ENCODE data around the gene SEMA6A. TPM values are rescaled to one million over a fixed set of nuclear protein-coding genes. Genes with fewer than 3 reads are reported as not detected.

The SEMA6A gene
- total and polyA plus RNA-seq, 7 donors: 1.1 to 7.6 (median 3.1) TPM

DNA sequence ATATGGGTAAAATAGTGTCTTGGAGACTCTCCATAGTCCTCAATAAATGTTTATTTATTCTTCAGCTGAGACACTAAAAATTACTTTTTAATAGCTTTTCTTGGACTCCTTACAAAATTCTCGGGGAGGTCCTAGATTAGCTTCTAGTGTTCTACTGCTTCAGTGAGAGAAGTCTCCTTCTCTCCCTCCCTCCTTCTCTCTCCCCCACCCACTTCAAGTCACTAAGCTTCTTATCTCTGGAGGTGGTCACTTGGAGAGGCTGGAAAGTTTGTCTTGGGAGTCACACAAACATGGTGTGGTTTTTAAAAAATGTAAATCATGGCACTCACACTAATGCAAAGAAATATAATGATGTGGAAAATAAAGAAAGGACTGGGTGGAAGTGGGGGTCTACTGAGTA is 64.1 kb downstream of the SEMA6A start:
- WGBS, 3 donors: 20 to 47% (median 32%) methylated on average over 1 of the region's 1 CpG

DNA sequence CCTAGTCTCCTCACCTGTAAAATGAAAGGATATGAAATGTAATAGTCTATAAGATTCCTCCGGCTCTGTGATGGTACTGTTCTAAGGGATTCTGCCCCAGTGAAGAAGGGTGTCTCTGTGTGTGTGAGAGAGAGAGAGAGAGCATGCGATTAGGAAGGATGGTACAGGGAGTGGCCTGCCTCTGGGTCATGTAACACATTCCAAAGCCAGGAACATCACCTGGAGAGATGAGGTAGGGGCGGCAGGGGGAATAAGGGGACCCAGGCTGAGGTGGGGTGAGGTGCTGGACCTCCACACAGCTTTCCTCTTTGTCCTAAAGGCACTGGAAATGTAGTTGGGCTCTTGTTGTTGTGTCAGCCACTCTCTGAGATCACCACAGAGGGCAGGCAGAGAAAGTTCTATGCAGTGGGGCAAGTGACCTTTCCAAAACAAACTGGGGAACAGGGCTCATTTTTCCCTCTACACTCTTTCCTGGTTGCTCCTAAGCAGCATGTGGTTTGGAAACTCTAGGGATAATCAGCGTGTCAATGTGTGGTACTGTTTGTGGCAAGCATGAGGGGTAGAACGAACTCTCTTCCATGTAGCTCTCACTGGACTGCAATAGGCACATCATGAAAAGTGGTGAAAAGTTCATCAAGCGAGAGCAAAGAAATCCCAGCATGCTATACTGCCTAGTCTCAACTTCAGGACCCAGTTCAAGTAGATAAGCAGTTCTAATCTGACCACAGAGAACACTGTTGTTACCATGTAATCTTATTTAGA is 65.0 kb downstream of the SEMA6A start:
- DNase-seq: no peak
- Histone ChIP-seq H3K27ac (no peak overlapping the region), H3K4me3 (no peak overlapping the region), H3K36me3 (ENCODE audit: insufficient read depth in 1 of 2, low read depth in 1 of 2) (no peaks in the 10 kb centered on the region), H3K9me3 (no peaks in the 10 kb centered on the region), H3K4me1 (peaks cover 6% of the 10 kb centered on the region), H3K27me3 (ENCODE audit: insufficient read depth in 3 of 3, low read length in 2 of 3) (no peaks in the 10 kb centered on the region)
- TF ChIP-seq, protein P1, sequence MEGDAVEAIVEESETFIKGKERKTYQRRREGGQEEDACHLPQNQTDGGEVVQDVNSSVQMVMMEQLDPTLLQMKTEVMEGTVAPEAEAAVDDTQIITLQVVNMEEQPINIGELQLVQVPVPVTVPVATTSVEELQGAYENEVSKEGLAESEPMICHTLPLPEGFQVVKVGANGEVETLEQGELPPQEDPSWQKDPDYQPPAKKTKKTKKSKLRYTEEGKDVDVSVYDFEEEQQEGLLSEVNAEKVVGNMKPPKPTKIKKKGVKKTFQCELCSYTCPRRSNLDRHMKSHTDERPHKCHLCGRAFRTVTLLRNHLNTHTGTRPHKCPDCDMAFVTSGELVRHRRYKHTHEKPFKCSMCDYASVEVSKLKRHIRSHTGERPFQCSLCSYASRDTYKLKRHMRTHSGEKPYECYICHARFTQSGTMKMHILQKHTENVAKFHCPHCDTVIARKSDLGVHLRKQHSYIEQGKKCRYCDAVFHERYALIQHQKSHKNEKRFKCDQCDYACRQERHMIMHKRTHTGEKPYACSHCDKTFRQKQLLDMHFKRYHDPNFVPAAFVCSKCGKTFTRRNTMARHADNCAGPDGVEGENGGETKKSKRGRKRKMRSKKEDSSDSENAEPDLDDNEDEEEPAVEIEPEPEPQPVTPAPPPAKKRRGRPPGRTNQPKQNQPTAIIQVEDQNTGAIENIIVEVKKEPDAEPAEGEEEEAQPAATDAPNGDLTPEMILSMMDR (IDR thresholded peaks at IDR 0.05): no peak
- 74 to 85% (median 77%) methylated on average over 6 of the region's 6 CpGs for WGBS, 3 donors
- ATAC-seq: no peak
- intact Hi-C loops (cut with DNase I): no loop called here

More for the DNA sequence above, 64.1 kb downstream of the SEMA6A start:
- Histone ChIP-seq H3K9me3 (no peaks in the 10 kb centered on the region), H3K4me1 (peaks cover 6% of the 10 kb centered on the region), H3K36me3 (ENCODE audit: insufficient read depth in 1 of 2, low read depth in 1 of 2) (no peaks in the 10 kb centered on the region), H3K4me3 (no peak overlapping the region), H3K27ac (no peak overlapping the region), H3K27me3 (ENCODE audit: insufficient read depth in 3 of 3, low read length in 2 of 3) (no peaks in the 10 kb centered on the region)
- ATAC-seq (no peak), DNase-seq (no peak)
- TF ChIP-seq, protein P1 (IDR thresholded peaks at IDR 0.05): no peak
- intact Hi-C loops (cut with DNase I): no loop called here

DNA sequence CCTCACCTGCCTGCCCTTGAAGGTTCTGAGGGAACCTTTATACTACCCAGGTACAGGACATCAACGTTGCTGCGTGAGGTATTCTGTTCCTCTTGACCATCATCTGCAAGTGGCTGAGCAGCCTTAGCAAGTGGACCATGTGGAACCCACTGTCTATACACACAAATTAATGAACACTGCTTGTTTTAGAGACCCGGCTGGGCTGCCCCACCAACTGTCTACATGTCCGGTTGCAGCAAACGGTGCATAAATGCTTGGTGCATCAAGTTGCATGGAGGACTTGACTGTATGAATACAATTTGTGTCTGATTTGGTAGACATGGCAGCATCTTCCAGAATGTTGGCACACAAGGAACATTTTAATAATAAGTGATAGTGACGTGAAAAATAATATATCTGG is 65.8 kb downstream of the SEMA6A start:
- ATAC-seq (no peak), DNase-seq (no peak)
- Histone ChIP-seq H3K4me3 (no peak overlapping the region), H3K9me3 (no peaks in the 10 kb centered on the region), H3K4me1 (peaks cover 6% of the 10 kb centered on the region), H3K36me3 (ENCODE audit: insufficient read depth in 1 of 2, low read depth in 1 of 2) (no peaks in the 10 kb centered on the region), H3K27me3 (ENCODE audit: insufficient read depth in 3 of 3, low read length in 2 of 3) (no peaks in the 10 kb centered on the region), H3K27ac (no peak overlapping the region)
- TF ChIP-seq, protein P1 (IDR thresholded peaks at IDR 0.05): no peak
- intact Hi-C loops (cut with DNase I): no loop called here
- WGBS, 3 donors: 87 to 95% (median 91%) methylated on average over 6 of the region's 6 CpGs

DNA sequence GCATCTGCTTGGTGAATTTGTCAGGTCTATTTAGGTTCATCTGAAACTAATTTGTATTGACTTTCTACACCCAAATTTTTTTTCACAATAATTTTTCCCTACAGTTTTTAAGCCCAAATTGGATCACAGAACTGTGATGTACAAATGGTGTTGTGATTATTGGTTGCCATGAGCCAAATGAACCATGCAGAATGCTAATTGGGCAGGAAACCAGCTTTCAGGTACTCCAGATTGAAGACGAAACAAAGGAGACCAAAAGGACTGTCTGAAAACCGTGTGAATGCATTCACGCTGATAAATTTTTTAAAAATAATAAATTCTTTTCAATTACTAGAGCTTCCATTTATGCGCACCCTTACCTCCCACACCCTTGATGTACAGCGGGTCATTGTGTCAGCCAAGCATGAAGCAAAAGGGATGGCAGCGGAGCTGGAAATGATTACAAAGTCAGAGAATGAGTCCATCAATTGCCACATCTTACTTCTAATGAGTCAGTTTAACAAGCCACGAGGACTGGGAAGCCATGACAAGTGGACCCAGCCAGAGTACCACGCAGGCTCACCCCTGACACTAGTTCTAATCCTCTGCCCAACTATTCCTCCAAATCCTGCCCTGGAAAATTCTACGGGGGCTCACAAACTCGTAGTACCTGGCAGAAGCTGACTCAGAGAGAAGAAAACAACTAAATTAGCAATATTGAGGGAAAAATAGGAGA is 66.5 kb downstream of the SEMA6A start:
- H3K4me1 ChIP-seq: peaks cover 7% of the 10 kb centered on the region
- H3K27me3 ChIP-seq (ENCODE audit: insufficient read depth in 3 of 3, low read length in 2 of 3): no peaks in the 10 kb centered on the region
- no peaks in the 10 kb centered on the region for H3K36me3 ChIP-seq (ENCODE audit: insufficient read depth in 1 of 2, low read depth in 1 of 2)
- no peak for ATAC-seq
- DNase-seq: no peak
- H3K9me3 ChIP-seq: no peaks in the 10 kb centered on the region
- TF ChIP-seq, protein P1 (IDR thresholded peaks at IDR 0.05): no peak
- H3K4me3 ChIP-seq: no peak overlapping the region
- intact Hi-C loops (cut with DNase I): no loop called here
- no peak overlapping the region for H3K27ac ChIP-seq
- WGBS, 3 donors: 85 to 88% (median 86%) methylated on average over 10 of the region's 10 CpGs
